Upper lobe of right lung (tissue), 1 donor: ENCODE data around the gene PTTG1IP. TPM values are rescaled to one million over a fixed set of nuclear protein-coding genes. Genes with fewer than 3 reads are reported as not detected.

Source experiments
- ATAC-seq: fragments of 200-7000 bp; cut with Tn5 transposase; one replicate; pipeline ENCODE4 v1.9.1; 2020; ENCODE audit warnings: mild to moderate bottlenecking, moderate library complexity
- DNase-seq: peaks from one replicate; pipeline ENCODE4 v3.0.0-alpha.2; 2020
- H3K27ac ChIP-seq: fragments of 200-600 bp; one replicate; pipeline ENCODE4 v1.8.0; 2022
- H3K27me3 ChIP-seq: fragments of 200-600 bp; one replicate; pipeline ENCODE4 v1.8.0; 2022; ENCODE audit warnings: mild to moderate bottlenecking
- H3K36me3 ChIP-seq: fragments of 200-600 bp; one replicate; pipeline ENCODE4 v1.8.0; 2022
- H3K4me1 ChIP-seq: fragments of 200-600 bp; one replicate; pipeline ENCODE4 v1.8.0; 2022
- H3K4me3 ChIP-seq: fragments of 200-600 bp; one replicate; pipeline ENCODE4 v1.8.0; 2022; ENCODE audit warnings: mild to moderate bottlenecking
- H3K9me3 ChIP-seq: fragments of 200-600 bp; one replicate; pipeline ENCODE4 v1.8.0; 2022
- intact Hi-C: fragments of 100-400 bp; cut with DNase I; formaldehyde crosslinking; loops from one replicate; pipeline ENCODE4 v1.11.0; 2022
- total RNA-seq: library from RNA; stranded (reverse); fragmentation: NEBNext Ultra II Directional; extraction: Animal tissue kit (Norgen Biotek cat#: 25700); gene quantifications from one replicate; pipeline ENCODE4 v1.2.1, GENCODE V29; 2021
- TF ChIP-seq, protein P1 (sequence below): fragments of 200-600 bp; IDR thresholded peaks from one replicate; pipeline ENCODE4 v1.8.0; 2022; ENCODE audit warnings: antibody characterized with exemption
- donor health status: DM: no; HTN: yes; CAD: no; lungs with severe emphysema.

Gene PTTG1IP
- total RNA-seq, 1 donor from 2014 or later: 244 TPM

DNA sequence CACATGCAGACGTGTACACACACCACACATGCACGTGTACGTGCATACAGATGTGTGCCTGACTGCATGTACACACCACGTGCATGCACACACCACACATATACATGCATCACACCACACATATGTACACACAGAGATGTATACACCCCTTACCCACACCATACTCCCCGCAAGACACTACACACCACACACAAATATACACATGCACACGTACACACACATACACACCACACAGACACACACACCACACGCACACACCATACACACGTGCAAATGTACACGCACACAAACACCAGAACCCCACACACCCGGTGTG, 37.5 kb upstream of the PTTG1IP start:
- intact Hi-C loops: no loop called here
- DNase-seq (no peak), ATAC-seq (no peak)
- Histone ChIP-seq H3K27me3 (no peaks in the 10 kb centered on the region), H3K27ac (peak overlapping the region; percentile 59), H3K4me3 (no peak overlapping the region), H3K36me3 (no peaks in the 10 kb centered on the region), H3K9me3 (no peaks in the 10 kb centered on the region), H3K4me1 (peaks cover 59% of the 10 kb centered on the region)
- TF ChIP-seq, protein P1, sequence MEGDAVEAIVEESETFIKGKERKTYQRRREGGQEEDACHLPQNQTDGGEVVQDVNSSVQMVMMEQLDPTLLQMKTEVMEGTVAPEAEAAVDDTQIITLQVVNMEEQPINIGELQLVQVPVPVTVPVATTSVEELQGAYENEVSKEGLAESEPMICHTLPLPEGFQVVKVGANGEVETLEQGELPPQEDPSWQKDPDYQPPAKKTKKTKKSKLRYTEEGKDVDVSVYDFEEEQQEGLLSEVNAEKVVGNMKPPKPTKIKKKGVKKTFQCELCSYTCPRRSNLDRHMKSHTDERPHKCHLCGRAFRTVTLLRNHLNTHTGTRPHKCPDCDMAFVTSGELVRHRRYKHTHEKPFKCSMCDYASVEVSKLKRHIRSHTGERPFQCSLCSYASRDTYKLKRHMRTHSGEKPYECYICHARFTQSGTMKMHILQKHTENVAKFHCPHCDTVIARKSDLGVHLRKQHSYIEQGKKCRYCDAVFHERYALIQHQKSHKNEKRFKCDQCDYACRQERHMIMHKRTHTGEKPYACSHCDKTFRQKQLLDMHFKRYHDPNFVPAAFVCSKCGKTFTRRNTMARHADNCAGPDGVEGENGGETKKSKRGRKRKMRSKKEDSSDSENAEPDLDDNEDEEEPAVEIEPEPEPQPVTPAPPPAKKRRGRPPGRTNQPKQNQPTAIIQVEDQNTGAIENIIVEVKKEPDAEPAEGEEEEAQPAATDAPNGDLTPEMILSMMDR: no peak

DNA sequence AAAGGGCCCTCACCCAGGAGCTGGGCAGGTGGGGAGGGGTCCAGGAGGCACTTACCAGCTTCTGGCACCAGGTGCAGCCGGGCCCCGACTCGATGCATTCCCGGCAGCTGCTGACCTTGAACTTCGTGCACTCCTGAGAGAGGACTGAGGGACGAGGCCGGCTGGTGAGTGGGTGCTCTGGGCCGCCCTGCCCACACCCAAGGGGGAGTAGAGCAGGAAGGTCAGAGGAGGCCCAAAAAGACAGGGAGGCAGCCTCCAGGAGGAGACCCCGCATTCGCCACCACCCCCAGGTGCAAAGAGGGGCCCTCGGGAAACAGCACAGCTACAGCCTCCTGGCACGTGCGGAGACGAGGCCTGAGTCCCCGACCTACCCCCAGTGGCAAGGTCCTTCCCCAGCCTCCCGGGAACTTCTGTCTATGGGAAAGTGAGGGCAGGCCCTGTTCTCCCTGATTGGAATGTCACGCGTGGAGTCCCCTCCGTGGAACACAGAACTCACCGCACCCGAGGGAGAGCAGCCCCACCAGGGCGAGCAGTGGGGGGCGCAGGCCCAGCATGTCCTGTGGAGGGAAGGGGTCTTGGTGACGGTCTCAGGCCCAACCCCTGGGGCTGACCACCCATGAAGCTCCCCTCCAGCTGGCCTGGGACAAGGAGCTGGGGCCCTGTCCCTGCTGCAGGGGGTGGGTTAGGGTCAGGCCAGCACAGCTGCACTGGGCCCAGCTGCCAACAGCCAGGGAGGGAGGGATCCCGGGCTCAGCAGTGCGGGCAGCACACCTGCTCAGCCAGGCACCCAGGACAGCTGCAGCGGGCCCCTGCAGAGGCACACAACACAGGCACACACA, 37.0 kb upstream of the PTTG1IP start:
- Histone ChIP-seq H3K27ac (no peak overlapping the region), H3K4me3 (no peak overlapping the region), H3K4me1 (peaks cover 56% of the 10 kb centered on the region), H3K9me3 (no peaks in the 10 kb centered on the region), H3K36me3 (no peaks in the 10 kb centered on the region), H3K27me3 (no peaks in the 10 kb centered on the region)
- DNase-seq: no peak
- TF ChIP-seq, protein P1: no peak
- ATAC-seq: no peak
- intact Hi-C loops: no loop called here

DNA sequence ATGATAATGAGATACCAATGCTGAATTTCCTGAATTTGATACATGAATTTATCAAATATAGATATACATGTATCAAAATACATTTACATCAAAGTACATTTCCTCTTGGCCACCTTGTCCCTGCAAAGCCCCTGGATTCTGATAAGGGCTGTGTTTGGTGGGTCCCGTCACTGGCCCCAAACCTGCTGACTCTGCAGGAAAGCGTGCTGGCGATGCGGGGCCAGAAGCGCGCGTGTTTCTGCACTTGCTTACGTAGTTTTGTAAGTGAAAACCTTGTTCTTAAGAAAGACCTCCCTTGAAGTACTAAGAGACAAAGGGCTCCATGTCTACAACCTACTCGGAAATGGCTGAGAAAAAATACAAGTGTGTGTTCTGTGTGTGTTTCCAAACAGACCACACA, 36.2 kb upstream of the PTTG1IP start:
- H3K36me3 ChIP-seq: no peaks in the 10 kb centered on the region
- no peaks in the 10 kb centered on the region for H3K9me3 ChIP-seq
- H3K4me3 ChIP-seq: no peak overlapping the region
- DNase-seq (no peak), ATAC-seq (no peak)
- peaks cover 53% of the 10 kb centered on the region for H3K4me1 ChIP-seq
- TF ChIP-seq, protein P1: no peak
- intact Hi-C loops: no loop called here
- H3K27ac ChIP-seq: no peak overlapping the region
- no peaks in the 10 kb centered on the region for H3K27me3 ChIP-seq

DNA sequence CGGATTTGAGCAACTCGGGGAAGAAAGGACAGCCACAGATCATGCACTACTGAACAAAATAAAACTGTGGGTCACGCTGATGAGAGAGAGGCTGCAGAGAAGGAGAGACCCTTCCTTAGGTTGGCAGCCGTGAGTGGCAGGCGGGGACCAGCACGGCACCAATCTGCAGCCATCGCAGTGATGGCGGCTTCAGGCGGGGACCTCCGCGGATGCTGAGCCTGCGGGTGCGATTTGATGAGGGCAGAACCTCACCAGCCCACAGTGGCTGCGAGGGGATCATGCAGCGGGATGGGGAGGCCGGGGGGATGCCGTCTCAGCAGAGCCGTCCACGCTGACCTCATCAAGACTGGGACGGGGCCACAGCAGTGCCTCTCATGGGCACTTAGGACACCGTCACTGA, 35.4 kb upstream of the PTTG1IP start:
- Histone ChIP-seq H3K36me3 (no peaks in the 10 kb centered on the region), H3K27me3 (no peaks in the 10 kb centered on the region), H3K27ac (no peak overlapping the region), H3K9me3 (no peaks in the 10 kb centered on the region), H3K4me3 (no peak overlapping the region), H3K4me1 (peaks cover 46% of the 10 kb centered on the region)
- intact Hi-C loops: no loop called here
- DNase-seq: no peak
- TF ChIP-seq, protein P1: no peak
- no peak for ATAC-seq

DNA sequence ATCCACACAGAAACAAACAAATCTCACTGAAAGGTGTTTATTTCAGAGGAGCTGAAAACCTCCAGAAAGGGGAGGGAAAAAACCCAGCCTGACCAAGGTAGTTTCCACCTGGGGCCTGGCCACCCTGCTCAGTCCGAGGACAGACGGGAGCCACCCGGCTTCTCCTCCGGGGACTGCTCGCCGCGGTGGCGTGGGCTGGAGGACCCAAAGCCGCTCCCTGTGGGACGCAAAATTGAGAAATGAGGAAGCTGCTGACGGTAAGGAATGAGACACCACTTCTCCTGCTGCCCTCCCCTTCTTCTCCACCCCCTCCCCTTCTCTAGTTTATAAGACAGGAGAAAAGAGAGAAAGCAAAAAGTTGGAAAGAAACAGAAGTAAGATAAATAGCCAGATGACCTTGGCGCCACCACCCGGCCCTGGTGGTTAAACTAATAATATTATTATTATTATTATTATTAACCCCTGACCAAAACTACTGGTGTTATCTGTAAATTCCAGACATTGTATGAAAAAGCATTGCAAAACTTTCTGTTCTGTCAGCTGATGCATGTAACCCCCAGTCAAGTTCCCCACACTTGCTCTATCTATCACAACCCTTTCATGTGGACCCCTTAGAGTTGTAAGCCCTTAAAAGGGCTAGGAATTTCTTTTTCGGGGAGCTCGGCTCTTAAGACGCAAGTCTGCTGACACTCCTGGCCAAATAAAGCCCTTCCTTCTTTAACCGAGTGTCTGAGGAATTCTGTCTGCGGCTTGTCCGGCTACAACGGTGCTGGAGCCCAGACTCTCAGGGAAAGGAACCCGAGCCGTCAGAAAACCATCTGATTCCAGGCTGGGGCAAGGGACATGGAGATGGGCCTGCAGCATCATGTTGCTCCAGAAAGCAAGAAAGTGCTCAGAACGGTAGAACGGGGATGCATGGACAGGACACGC, 34.7 kb upstream of the PTTG1IP start:
- TF ChIP-seq, protein P1: no peak
- no peaks in the 10 kb centered on the region for H3K36me3 ChIP-seq
- peaks cover 40% of the 10 kb centered on the region for H3K4me1 ChIP-seq
- H3K4me3 ChIP-seq: peak overlapping the region; percentile 9
- no peak overlapping the region for H3K27ac ChIP-seq
- H3K9me3 ChIP-seq: no peaks in the 10 kb centered on the region
- intact Hi-C loops: no loop called here
- H3K27me3 ChIP-seq: no peaks in the 10 kb centered on the region
- ATAC-seq (peak; percentile 68), DNase-seq (peak; percentile 85)
